HG03432 (cell line): ENCODE results near the gene CHN2.

Experiments used
- ATAC-seq: cut with Tn5 transposase; IDR thresholded peaks from one replicate; pipeline ENCODE4 v1.9.1; 2021; ENCODE audit warnings: mild to moderate bottlenecking, moderate library complexity; ENCODE audit not compliant: unreplicated experiment

The CHN2 gene

GRCh38 chr7:29217113-29217512 lies 22.5 kb downstream of the CHN2 start:
- no peak for ATAC-seq

DNA sequence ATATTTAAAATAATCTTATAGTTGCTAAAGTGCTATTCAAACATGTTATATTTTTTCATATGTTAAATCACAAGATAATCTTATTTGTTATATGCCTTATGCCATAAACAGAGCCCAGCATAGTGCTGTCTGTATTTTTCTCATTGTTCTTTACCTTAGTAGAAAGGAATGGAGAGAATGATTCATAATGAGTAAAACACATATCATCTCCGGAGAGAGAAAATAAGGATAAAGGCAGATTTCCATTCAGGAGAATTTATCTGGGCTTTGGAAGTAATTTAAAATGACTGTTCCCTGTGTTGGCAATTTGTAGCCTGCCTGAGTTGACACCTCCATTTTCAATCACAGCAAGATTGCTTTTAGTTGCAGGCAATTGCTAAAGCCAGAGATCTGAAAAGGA lies 30.2 kb downstream of the CHN2 start:
- no peak for ATAC-seq

DNA sequence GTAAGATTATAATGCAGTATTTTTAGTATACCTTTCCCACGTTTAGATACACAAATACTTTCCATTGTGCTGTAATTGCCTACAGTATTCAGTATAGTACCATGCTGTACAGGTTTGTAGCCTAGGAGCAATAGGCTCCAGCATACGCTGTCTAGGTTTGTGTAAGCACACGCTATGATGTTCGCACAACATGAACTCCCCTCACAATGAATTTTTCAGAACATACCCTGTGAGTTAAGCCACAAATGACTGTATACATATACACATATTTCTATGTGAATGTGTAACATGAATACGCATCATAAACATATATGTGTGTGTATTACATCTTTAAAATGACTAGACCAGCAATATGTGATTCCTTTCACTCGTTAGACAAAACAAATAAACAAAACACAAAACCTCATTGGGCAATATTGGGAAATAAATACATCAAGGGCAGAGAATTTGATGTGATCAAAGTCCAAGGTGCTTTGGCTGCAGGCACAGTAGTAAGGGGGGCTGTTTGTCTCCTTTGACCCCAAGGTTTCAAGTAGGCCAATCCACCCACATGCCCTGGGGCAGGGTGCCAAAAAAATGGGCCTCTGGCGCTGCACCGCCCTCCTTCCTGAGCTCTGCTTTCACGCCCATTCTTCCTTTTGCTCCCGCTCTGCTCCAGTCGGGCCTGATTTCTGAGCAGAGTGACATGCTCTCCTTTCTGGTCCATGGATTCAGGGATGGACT lies 33.9 kb downstream of the CHN2 start:
- ATAC-seq: no peak

- ATAC-seq: no peak
Observed at GRCh38 chr7:29229066-29229465, 34.5 kb downstream of the CHN2 start.

- no peak for ATAC-seq
Observed at GRCh38 chr7:29229946-29230345, 35.4 kb downstream of the CHN2 start.

DNA sequence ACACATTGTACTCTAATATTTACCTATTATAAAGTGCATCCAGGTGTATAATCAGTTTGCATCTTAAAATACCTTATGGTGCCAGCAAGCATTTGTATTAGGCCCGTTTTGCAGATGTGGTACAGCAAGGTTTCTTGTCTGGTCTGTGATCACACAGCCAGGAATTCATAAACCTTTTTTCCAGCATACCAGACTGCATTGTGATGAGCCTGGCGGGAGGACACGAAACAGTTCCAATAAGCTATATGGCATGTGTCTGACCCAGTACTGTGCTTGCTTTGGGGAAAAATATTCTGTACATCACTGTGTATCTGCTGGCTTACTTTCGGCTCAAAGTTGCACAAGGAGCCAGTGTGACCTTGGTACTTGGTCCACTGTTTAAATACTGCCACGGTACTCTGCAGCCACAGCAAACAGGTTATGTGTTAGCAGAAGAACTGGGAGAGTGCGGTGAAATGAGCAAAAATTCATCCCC lies 36.3 kb downstream of the CHN2 start:
- ATAC-seq: no peak

DNA sequence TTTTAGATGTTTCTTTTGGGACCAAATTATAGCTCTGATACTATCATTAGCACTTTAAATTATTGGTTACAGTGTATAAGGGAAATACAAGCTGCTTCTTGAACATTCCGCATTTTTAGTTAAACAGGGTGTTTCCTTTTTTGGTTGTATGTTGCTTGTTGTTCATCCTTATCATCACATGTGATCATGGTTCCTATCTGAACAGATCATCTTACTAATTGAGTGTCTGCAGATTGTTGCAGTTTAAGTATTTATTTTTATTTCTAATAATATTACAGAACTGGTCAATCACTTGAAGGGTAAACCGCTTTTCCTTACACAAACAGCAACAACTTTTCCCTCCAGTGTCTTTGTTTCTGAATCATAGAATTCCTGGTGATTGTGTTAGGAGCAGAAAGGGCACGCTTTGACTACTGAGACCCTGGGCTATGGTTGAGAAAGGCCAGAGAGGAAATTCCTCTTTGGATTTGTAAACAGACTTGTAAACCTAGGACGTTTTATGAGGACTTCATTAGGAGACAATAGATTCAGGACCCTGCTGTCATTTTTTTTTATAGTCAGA lies 37.2 kb downstream of the CHN2 start:
- ATAC-seq: no peak

DNA sequence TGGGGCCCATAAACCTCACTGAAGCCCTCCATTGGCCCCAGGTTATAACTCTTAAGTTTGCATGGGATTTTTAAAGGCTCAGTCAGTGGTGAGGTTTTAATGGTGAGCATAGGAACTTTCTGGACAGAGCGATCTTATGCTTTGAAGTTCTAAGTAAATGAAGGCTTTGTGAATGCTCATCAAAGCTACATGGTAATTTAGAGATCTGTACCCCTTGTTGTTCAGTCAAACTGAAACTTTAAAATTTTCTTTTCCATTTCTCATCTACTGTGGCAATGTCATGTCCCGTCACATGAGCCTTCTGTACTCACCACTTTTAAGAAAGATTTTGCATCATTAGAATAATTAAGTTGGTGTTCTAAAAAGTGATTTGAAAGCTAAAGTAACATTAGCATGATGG lies 39.9 kb downstream of the CHN2 start:
- no peak for ATAC-seq

DNA sequence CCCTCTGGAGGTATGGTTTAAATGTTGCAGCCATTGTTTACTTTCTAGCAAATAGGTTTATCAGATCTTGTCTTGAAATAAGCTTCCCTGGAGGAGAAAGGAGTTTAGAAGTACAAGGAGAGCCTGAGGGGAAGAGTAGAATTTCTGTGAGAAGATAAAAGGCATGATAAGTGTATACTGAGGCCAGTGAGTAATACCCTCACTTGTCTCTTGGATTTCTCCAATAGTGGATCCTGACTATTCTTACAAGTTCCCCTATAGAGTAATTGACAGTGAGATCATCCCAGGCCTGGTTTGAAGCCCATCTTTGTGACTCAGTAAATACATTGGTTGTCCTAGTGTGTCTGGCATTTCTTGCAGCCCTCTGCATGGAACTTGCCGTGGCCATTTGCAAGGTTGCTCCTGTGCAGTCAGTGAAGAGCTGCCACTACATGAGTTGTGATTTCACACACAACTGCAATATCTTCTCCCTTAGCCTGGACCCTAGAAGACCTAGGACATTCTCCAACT lies 41.6 kb downstream of the CHN2 start:
- no peak for ATAC-seq

GRCh38 chr7:29236649-29237048 lies 42.1 kb downstream of the CHN2 start:
- ATAC-seq: no peak

- no peak for ATAC-seq
Observed at GRCh38 chr7:29237489-29237888, 42.9 kb downstream of the CHN2 start.

DNA sequence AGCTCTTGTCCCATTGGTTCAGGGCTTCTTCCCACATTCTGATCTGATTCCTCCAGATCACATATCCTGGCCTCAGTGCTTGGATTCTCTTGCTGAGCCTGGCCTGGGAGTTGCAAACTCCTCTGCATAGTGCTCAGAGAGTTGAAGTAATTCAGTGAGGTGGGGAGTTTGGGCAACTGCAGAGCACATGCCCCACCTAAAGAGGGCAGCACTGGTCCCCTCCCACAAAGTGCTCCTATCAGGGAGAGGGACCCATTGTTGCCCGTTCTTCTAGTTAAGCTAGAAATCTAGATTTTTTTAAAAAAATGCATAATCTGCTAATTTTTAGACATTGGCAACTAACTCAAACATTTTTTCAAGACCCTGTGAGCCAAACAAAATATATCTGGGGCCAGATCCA lies 45.1 kb downstream of the CHN2 start:
- ATAC-seq: no peak

DNA sequence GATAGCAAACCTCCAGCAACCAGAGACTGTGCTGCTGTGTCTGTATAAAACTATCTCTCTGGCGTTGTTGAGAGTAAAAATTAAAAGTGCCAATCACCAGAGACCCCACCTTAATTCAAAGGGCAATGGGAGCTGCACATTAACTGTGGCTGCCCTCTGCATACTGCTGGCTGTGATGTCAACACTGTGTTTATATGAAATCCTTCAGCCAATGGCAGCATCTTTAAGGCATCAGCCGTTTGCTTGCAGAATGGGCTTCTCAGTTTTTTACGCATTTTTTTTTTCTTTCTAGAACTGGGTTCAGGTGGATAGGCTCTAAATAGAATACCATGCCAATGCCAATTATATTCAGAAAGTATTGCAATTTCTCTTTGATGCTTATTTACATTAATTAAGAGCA lies 47.7 kb downstream of the CHN2 start:
- ATAC-seq: no peak

DNA sequence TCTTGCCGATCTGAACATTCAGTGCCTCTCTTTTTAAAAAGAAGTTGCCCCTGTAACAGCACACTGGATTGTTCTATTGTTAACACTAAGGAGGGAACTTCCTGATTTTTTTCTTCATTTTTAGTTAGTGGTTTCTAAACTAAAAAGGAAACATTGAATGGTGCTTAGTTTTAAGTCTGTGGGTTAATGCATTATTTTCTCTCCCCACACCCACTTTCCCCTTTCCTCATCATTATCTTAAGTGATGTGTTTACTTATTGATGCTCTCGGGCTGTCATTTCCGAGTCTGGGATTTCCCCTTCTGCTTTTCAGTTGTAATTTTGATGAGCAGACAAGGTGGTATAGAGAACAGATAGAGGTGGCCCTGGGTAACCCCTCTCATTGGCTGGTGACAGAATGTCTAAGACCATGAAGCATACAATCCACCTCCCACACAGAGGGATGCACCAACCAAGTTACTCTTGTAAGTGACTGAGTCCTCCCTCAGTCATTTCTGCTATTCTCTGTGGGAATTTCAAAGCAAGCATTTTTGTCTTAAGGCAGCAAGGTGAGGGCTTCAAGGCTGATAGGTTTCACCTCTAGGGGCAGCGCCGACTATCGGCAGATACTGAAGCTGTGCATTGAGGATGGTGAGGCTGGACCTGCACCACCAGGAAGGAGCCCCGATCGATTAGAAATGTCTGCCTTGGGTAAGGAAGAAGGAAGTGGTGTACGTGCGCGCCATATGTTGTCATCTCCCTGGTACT lies 49.5 kb downstream of the CHN2 start:
- no peak for ATAC-seq

DNA sequence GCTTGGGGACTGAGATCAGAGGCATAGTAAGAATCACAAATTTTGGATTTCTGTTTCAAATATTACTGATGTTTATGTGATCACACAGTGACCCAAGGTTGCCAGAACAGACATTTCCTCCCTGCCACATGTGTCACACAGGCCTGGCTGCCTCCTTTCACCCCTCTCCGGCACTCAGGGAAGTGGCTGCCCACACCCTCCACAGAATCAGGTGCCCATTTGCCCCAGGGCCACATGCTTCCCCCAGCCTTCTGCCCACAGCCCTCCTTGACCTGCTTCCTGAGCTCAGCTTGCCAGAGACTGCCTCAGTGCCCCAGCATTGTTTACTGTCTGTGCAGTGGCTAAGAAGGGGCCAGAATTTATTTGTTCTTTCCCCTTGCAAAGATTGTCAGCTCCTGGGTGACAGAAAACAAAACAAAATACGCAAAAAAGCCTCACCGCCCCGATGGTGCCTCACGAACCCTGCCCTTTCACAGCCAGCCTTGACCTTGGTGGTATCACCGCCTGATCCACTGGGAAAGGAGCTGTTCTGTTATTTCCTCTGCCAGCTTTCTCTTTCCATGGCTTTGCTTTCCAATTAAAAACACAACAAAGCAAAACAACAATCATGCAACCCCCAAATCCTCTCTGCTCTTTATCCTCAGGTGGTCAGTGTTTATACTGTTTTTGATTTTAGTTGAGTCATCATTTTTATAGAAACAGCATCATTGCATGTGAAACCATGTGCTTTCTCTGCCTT lies 52.8 kb downstream of the CHN2 start:
- ATAC-seq: no peak

DNA sequence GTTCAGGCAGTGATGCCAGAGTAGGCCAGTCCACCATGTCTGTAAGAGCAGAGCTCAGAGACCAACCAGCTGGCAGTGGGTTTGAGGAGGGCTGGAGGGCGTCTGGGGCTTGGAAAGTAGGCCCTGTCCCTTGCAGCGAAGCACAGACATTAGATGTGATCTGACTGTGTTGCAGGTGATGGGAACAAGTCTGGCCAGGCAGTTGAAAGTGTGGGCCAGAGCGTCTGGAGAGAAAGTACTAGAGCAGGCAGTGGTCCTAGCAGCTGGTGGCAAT lies 53.3 kb downstream of the CHN2 start:
- no peak for ATAC-seq

DNA sequence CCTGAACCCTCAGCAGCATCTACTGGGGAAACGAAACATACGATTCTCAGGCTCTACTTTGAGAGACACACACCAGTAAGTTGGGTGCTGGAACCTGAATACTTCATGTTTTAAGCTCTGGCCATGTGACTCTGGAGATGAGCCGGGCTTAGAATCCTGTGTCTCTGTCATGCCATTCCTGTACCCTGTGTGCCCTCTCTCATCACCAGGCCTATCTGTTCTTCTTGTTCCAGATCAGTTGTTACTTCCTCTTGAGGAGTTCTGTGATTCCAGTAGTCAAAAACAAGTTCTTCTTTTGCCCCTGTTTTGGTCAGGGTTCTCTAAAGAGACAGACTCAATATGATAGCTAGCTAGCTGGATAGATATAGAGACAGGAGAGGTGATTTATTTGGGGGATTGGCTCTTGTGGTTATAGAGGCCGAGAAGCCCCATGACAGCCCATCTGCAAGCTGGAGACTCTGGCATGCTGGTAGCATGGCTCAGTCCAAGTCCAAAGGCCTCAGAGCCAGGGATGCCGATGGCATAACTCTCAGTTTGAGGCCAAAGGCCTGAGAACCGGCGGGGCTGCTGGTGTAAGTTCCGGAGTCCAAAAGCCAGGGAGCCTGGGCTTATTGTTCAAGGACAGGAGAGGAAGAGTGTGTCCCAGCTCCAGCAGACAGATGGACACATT lies 54.3 kb downstream of the CHN2 start:
- ATAC-seq: no peak

DNA sequence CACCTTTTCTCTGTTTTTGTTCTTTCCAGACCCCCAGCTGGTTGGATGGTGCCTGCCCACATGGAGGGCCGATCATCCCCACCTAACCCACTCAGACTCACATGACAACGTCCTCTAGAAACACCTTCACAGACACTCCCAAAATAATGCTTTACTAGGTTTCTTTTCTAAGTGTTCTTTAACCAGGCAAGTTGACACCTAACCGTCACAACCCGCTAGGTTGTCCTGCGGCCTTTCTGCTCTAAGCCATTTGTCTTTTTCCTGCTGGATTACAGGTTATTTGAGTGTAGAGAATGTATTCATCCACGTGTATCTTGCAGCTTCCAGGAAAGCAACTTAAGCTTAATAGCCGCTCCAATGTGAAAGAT lies 54.8 kb downstream of the CHN2 start:
- ATAC-seq: no peak

DNA sequence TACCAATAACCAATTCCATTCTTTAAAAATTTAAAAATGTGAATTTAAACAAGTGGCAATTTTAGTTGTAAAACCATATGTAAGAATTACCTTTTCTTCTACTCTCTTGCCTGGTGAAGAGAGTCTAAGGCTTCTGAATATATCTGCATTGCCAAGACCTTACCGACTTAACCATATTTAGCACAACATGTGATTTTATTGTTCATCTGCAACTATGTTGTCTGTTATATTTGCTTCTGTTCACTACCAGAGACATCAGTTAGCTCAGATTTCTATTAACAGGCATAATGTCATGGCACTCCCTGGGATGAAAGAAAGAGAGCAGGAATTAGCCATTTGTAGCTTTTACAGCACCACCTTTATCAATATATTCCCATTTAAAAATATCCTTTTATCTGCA lies 55.3 kb downstream of the CHN2 start:
- no peak for ATAC-seq

DNA sequence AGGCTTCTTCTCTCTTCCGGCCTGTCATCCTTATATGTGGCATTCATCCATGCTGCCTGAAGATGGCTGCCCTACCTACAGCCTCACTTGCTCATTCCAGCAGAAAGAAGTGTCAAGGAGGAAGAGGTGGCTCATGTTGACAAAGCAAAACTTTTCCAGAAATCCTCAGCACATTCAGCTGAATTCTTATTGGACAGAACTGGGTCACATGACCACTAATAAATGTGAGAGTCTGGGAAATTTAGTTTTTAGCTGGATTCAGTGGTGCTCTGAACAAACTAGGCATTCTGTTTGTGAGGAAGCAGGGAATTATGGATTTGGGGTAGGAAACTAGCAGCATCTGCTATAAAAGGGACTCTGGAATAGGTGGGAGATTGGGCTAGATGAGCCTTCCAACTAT lies 58.6 kb downstream of the CHN2 start:
- no peak for ATAC-seq

DNA sequence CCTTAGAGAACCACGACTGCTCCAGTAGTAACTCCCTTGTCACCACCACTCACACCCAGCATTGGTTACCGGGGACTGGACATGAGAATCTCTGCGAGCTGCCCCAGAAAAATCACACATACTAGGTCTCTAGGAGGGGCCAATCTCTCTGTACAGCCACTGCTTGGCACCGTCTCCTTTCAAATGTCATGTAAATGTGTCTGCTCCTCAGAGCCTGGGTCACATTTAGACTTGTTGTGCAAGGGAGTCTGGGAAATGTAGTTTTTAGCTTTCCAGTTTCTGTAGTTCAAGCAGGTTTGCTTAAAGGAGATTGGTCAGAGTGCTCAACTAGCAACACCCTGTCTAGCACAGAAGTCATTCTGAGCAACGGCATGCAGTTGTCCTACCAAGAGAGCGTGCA lies 60.0 kb downstream of the CHN2 start:
- no peak for ATAC-seq
